Measurements from ENCODE around the gene SLC46A2.

SLC46A2 gene, protein sequence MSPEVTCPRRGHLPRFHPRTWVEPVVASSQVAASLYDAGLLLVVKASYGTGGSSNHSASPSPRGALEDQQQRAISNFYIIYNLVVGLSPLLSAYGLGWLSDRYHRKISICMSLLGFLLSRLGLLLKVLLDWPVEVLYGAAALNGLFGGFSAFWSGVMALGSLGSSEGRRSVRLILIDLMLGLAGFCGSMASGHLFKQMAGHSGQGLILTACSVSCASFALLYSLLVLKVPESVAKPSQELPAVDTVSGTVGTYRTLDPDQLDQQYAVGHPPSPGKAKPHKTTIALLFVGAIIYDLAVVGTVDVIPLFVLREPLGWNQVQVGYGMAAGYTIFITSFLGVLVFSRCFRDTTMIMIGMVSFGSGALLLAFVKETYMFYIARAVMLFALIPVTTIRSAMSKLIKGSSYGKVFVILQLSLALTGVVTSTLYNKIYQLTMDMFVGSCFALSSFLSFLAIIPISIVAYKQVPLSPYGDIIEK

DNA sequence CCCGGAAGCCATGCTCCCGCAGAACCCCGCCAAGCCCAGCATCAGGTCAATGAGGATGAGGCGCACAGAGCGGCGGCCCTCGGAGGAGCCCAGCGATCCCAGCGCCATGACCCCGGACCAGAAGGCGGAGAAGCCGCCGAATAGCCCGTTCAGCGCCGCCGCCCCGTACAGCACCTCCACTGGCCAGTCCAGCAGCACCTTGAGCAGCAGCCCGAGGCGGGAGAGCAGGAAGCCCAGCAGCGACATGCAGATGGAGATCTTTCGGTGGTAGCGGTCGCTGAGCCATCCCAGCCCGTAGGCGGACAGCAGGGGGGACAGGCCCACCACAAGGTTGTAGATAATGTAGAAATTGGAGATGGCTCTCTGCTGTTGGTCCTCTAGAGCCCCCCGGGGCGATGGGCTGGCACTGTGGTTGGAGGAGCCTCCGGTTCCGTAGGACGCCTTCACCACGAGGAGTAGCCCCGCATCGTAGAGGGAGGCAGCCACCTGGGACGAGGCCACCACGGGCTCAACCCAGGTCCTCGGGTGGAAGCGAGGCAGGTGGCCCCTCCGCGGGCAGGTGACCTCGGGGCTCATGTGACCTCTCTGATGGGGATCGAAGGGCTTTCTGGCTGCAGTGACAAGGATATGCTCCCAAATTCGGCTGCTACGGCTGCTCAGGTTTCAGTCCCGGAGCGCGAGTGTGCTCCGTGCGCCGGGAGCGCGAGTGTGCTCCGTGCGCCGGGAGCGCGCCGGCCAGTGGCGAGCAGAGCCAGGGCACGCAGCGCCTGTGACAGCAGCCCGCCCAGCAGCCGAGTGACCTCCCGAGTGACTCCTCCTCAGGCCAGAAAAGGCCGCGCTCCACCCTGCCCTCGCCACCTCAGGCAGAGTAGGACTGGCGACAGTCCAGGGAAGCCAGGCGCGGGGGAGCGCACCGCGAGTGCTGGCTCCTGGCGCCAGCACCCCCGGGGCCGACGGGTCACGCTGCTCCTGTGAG lies at the start of gene SLC46A2:
TSS of gene SLC46A2 (minus strand) at position 771 of the 976 bp plus-strand sequence. CDS start at position 576, 195 bp downstream.
- DNase-seq: no peak

DNA sequence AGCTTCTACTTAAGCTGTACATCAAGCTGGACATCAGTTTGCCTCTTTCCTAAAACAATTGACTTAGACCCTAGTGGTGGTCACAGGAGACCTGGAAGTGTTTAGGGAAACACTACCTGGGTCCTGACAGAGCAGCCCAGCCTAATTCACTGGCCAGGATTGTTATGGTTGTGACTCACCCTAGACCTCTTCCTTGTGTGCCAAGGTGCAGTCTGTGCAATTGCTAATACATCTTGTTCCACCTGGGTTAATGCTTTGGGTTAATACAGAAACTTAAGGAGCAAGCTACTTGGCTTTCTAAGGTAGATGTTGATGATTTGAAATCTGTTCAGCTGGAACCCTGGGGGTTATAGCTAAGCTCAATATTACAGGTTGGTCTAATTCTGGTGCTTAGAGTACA lies 48.7 kb upstream of the SLC46A2 start:
- no peak for DNase-seq

DNA sequence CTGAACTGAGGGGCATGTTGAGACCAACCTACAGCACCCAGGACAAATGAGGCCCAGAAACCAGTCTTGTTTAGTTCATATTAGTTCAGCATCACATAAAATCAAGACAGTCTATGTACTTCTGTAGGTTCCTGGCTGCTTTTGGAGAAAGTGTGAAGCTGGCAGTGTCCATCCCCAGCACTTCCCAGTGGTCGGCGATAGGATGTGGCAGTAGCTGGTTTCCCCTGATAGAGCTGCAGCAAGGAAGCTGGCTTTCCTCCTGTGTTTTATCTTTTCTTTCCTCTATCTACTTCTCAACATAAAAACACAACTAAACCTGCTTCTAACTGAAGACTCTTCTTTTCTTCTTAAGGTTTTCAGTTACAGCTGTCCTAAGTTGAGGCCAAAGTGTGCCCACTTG lies 43.0 kb upstream of the SLC46A2 start:
- DNase-seq: no peak

DNA sequence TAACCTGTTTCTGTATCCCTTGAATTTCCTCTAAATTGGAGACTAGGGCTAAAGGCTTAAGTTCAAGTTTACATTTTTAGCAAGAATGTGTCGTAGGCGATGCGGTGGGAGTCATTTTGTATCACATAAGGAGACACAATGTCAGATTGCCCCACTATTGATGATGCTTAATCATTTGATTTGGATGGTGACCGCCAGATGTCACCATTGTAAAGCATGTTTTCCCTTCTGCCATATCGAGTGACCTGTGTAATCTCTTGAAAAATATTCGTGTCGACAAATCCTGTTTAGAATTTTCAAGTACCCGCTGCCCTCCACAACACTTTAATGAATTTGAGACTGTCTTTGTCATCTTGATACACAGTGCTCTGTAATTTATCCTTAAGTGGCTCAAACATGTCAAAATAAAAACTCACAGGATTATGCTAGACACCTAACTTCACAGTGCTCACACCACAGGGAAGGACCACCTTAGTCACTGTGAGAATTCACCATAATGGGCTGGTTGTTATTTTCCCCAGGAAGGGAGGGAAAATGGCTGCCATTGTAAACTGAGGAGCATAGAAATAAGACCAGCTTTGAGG lies 34.5 kb upstream of the SLC46A2 start:
- DNase-seq: peak; percentile 43

DNA sequence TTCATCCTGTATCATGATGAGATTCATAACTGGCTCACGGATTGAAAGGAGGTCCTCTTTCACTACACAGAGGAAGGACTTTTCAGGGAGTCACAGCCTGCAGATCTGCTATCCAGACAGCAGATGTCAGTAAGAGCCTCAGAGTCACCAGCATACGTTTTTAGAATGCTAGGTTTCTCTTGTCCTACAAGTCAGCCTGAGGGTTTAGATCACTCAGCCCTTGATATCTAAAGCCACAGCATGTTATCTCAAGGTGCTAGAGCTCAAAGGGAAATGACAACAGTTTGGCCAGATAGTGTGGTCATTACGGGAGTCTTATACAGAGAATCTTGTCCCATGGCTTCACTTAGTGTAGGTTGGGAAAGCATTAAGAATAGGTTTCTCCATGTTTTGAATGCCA lies 30.9 kb upstream of the SLC46A2 start:
- no peak for DNase-seq

DNA sequence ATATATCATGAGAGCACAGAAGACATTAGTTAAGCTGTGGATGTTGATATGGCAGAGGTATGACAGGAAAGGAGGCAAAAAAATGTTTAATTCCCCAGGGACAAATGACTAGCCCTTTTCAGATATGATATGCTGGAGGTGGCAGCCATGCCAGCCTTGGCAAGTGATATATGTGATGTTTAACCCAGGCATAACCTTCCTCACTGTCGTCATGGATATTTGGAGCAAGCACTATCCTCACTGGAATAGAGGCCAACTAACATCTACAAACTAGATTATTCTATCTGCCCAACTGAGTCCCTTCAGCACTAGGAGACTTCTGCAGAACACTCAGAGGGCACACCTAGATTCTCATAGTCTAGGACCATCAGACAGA lies 27.3 kb upstream of the SLC46A2 start:
- no peak for DNase-seq

DNA sequence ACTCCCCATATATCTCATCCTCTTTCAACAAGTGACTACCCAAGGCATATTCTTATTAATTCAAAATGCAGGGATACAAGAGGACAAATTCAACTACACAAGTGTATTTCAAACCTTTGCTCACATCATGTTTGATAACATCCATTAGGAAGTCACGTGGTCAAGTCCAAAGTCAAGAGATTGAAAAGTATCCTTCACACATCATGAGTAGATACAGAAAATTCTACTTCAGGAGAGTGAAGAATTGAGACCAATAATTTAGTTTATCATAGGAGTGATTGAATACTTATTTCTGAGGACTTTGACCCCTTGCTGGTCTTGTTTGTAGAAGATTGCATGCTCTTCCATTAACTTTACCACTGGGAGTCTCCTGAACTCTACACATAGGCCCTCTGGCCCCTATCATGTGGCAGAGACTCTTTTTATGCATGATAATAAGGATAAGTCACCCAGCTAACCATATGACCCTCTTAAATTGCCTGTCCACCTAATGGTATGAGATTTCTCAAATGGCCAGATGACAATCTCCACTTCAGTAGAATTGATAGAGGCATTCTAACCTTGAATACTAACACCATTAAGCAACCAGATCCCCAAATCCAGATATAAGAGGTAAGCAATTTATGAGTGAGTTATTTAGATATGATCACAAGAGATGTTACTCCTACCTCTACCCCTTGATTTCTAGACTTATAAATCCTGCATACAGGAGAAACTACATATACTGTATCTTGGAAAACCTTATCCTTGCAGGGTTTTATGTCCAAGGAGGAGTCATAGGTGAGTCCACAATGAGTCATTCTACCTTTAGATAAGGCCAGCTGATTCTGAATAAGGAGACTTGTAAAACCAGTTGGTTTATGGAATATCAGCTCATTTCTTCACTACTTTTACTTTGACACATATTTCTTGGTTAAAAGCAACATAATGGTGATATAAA lies 26.6 kb upstream of the SLC46A2 start:
- no peak for DNase-seq

DNA sequence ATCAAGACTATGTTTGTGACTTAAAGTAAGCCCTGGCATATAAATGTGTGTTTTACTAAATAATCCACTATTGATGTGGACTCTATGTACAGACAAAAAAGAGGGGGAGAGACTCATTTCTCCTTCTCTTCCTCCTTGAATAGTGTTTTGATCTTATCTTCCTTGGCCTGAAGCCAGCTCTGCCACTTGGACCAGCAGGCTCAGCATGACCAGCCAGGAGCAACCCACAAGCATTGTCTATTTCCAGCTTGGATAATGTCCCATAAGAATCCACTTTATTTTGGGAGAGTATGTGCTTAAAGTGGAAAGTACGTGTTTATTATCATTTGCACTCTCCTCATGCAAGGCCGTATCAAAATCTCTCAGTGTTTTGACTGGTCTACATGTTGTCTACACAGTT lies 23.8 kb upstream of the SLC46A2 start:
- DNase-seq: no peak

DNA sequence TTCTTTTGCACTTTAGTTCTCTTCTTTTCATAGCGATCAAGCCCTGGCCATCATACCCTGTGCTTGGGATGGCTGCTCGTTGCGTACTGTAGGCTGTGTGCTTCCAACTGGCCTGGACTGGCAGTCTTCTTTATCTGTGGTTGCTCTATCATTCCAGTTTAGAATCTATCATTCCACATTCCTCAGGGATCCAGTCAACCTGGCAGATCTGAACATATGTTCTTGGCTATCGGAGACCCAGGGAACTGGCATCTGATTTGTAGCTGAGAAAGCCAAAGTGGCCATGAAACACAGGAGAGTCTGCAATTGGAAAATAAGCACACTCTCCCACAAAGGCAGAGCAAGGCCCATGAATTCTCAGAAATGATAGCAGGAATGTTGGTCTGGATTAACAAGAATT lies 22.6 kb upstream of the SLC46A2 start:
- DNase-seq: no peak

DNA sequence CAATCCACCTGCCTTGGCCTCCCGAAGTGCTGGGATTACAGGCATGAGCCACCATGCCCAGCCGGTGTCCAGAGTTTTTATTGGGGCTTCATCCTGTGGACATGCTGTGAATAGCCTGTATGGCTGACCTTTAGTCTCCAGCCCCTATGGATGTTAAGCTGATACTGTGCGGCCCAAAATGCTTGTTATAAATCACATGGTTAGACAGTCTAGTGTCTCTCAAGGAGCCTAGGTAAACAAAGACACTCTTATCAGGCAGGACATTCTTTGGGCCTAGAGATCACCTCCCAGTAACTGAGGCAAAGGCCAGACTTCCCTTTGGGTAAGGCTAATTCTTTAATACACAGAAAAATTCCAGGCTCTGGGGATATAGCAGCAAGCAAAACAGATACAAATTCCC lies 22.0 kb upstream of the SLC46A2 start:
- DNase-seq: no peak

DNA sequence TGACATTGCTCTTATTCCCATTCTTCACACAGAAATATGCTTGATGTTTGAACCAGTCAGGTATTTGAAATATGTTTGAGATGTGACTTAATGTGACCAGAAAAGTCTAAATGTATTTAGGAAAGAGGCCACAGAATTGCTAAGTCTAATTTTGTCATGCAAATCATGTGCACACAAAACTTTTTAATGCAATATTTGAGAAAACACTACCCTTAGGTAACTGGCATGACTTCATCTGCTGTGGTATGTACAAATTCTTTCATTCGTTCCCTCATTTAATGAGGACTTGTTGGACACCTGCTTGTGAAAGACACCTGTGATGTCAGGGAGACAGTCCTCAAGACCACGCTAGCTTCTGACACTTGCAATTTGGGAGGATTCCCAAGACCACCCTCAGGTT lies 21.1 kb upstream of the SLC46A2 start:
- no peak for DNase-seq

DNA sequence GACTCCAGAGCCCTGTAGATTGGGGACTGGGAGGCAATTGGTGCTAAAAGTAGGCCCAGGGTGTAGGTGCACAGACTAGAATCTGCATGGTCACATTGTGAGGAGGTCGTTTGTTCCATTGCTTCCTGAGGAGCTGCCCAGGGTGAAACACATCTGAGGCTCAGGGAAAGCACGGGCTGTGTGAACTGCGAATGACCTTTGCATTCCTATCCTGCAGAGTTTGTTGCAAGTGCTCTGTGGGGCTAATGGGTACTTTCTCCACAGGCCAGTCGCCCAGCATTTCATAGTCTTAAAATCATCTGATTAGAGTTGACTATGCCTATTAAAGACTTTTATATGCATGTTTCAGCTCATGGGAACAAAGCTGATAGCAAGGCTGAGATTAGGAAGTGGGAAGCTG lies 14.4 kb upstream of the SLC46A2 start:
- no peak for DNase-seq

DNA sequence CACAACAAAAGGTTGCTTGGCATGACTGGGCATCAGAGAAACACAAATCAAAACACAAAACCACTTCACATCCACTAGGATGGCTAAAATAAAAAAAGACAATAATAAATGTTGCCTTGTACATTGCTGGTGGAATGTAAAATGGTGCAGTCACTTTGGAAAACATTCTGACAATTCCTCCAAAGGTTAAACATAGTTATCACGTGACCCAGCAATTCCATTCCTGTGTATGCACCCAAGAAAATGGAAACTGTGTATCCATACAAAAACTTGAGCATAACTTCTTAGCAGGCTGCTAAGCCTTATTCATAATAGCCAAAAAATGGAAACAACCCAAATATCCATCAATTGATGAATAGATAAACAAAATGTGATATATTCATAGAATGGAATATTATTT lies 10.2 kb upstream of the SLC46A2 start:
- DNase-seq: no peak

DNA sequence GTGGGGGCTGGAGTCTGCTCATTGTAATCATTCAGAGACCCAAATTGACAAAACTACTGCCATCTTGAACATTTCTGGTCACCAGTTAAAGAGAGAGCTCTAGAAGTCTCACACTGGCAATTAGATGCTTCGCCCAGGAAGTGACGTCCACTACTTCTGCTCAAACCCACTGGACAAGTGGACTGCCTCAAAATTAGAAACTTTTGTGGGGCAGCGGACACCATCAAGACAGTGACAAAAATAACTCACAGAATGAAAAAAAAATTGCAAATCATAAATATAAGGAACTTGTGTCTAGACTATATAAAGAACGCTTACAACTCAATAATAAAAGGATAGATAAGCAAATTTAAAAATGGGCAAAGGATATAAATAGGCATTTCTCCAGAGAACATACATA lies 9.8 kb upstream of the SLC46A2 start:
- no peak for DNase-seq

DNA sequence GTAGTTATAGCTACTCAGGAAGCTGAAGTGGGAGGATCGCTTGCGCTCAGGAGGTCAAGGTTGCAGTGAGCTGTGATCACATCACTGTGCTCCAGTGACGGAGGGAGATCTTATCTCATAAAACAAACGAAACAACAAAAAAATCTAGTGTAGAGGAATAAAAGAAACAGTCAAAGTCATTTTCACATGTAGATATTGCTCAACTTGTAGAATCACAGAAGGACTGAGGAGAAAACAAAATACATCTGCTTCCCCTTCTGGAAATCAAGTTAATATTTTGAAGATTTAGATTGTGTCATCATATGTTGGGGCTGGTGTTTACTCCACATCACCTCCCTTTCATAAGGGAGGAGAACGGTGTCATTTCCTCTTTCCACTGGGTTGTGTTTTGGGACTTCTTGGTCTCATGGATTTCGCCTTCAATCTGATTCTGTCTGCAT lies 8.2 kb upstream of the SLC46A2 start:
- no peak for DNase-seq

DNA sequence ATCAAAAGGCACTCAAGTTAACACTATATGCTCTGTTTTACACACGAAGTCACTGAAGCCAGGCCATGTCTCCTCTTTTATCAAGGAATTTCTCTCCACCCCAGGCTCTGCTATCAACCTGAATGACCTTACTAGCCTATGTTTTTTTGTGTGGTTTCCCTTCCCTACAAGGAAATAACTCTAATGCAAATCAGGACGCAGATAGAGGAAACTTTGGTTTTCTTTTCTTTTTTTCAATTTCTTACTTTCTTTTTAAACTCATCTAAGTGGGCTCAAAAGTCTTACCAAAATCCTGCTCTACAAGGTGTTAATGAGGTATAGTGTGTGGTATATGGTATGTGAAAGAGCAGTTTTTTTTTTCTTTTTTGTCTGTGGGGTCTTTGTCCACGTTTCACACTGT lies 5.5 kb upstream of the SLC46A2 start:
- no peak for DNase-seq

DNA sequence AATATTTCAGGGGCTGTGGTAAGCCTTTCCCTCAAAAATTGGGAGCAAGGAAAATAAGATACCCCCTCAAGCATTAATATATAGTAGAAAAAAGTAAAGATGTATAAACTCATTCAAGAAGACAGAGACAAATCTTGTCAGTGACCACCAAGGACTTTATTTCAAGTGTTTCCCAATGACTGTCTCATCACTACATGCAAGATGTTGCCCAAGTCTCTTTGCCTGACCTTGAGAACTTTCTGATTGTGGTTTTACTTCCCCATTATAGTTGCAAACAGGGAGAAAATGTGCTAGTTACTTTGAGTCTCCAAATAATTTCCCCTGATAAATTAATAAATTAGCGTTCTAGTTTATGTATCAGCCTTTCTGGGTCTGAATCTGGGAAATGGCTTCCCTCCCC lies 4.0 kb upstream of the SLC46A2 start:
- DNase-seq: no peak

DNA sequence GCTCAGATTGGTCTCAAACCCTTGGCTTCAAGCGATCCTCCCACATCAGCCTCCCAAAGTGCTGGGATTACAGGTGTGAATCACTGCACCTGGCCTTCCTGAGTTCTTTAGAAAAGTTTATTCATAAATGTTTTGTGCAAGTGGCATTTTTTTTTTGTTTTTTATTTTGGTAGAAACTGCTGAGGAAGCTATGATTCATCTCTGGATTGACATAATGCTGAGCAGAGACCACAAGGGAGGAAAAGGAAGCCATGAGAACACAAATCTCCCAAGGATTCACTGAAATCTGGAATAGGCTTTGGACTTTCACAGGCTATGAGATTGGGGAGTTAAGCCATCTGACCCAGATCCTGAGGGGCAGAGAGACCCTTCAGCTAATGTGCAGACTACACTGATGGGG lies 3.4 kb upstream of the SLC46A2 start:
- no peak for DNase-seq

DNA sequence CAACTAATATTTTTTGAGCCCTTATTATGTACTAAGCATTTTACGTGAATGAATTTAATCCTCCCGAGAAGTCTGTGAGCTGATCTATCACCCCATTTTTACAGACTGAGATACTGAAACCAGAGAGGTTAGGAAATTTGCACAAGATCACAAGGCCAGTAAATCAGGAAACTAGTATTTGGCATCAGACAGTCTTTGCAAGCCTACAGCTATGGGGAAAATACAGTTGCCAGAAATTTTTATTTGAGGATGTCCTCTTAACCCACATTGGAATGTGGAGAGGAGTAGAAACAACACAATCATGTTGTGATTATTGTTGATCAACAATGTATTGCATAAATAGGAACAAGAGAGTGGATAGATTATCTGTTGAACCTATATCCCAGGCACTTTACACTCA lies 2.3 kb upstream of the SLC46A2 start:
- DNase-seq: no peak

DNA sequence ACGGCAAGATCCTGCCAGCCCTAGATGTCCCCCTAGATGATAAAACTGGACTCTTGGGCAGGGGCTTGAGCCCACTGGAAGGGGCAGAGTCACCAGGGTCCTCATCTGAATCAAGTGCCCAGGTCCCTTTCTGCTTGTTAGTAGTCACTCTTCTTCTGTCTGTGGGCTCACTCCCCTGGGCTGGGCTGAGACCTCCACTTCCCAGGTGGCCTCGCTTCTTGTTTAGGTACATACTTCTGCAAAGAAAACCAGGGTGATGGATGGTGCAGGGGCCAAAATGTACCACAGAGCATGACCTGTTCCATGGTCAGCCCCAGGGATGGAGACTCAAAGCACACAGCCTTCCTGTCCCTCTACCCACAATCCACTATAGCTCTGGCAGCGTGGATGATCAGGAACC lies 845 bp upstream of the SLC46A2 start:
- DNase-seq: no peak

DNA sequence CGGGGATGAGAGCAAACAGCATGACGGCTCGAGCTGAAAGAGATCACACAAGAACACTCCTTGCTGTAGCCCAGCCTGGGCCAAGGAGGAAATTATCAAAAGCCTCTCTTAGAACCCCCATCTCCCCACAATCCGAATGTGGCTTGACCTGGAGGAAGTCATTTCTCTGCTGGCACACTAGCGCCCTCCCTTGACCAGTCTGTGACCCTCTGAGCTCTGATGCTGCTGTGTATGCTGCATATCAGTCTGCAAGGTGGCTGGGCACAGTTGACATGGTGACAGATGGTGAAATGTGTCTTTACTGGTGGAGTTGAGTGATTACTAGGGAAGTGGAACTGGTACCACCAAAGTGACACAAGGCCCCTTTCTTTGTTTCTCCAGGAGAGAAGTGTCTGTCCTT lies 3.3 kb downstream of the SLC46A2 start:
- DNase-seq: no peak

DNA sequence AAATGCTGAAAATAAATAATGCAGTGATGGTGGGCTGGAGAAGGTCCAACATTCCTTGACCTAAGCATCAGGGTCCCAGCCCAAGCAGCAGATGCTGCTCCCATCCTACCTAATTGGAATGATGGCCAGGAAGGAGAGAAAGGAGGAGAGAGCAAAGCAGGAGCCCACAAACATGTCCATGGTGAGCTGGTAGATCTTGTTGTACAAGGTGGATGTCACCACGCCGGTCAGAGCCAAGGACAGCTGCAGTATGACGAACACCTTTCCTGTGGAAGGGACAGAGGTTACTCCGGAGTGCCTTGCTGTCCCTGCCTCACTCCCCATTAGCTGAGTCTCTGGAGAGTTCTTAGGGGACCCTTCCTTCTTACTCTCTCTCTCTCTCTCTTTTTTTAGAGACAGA lies 4.3 kb downstream of the SLC46A2 start:
- DNase-seq: no peak
